BLaER1 treated with 17β-estradiol and CSF1 and Interleukin-3, amounts not matched to agents 10 nM and 100 nM (cell line): Measurements from ENCODE around the gene CTSA.
"Not testable (repeated sequence)": the region's sequence is repeated elsewhere in the genome, so short reads cannot be mapped to it uniquely, and the experiment has no call there.

Experiments used
- H3K27ac ChIP-seq, 11 experiments: shearing (Covaris generic); formaldehyde crosslinking; 2 replicates each; pipeline ENCODE4 v1.8.1; 2022
- H3K27me3 ChIP-seq, 11 experiments: shearing (Covaris generic); formaldehyde crosslinking; 2 replicates each; pipeline ENCODE4 v1.8.1; 2022
- H3K36me3 ChIP-seq, 11 experiments: shearing (Covaris generic); formaldehyde crosslinking; 2 replicates each; pipeline ENCODE4 v1.8.1; 2022
- H3K4me1 ChIP-seq, 10 experiments: shearing (Covaris generic); formaldehyde crosslinking; 2 replicates each; pipeline ENCODE4 v1.8.1; 2022
- H3K4me2 ChIP-seq, 11 experiments: shearing (Covaris generic); formaldehyde crosslinking; 2 replicates each; pipeline ENCODE4 v1.8.1; 2022
- H3K4me3 ChIP-seq, 10 experiments: shearing (Covaris generic); formaldehyde crosslinking; 2 replicates each; pipeline ENCODE4 v1.8.1; 2022
- H3K9ac ChIP-seq, 11 experiments: shearing (Covaris generic); formaldehyde crosslinking; 2 replicates each; pipeline ENCODE4 v1.8.1; 2022
- H3K9me3 ChIP-seq, 11 experiments: shearing (Covaris generic); formaldehyde crosslinking; replicated peaks in 1 of 11; 2 replicates each; pipeline ENCODE4 v1.8.1; 2022
- H4K20me1 ChIP-seq, 11 experiments: shearing (Covaris generic); formaldehyde crosslinking; 2 replicates each; pipeline ENCODE4 v1.8.1; 2022
- Cebpa-rat ChIP-seq, 11 experiments: shearing (Covaris generic); IDR thresholded peaks; 2 replicates each; pipeline ENCODE4 v1.8.1; 2022

The CTSA gene

DNA sequence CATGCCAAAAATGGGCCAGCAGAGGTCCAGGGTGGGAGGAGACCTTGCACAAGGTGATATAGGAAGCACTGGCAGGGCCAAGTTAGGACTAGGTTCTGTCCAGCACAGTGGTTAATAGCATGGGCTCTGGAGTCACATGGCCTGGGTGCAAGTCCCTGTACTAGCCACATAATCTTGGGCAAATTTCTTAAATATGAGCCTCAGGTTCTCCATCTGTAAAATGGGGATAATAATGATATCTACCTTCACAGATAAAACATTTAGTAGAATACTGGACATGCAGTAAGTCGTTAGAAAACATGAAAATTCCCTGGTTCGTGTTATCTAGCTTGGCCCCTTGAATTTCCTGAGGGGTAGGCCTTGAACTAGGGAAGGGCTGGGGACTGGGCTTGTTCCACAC lies 6.2 kb downstream of the CTSA start:
- Histone ChIP-seq H3K4me3 (no peak overlapping the region), H3K9me3 (no peaks in the 10 kb centered on the region), H3K36me3 (peaks cover 68 to 99% (median 83%) of the 10 kb centered on the region in 11 experiments), H3K4me2 (no peak overlapping the region), H3K27ac (no peak overlapping the region), H4K20me1 (peaks cover 0 to 96% (median 8%) of the 10 kb centered on the region in 11 experiments; a peak in 11 of 22 replicates), H3K9ac (peak overlapping the region in 2 of 11 experiments; percentile 13 to 19; a peak in 1 of 22 replicates), H3K27me3 (no peaks in the 10 kb centered on the region), H3K4me1 (peaks cover 14 to 44% (median 24%) of the 10 kb centered on the region in 10 experiments)
- no peak for TF ChIP-seq Cebpa-rat (IDR thresholded peaks at IDR 0.05)

DNA sequence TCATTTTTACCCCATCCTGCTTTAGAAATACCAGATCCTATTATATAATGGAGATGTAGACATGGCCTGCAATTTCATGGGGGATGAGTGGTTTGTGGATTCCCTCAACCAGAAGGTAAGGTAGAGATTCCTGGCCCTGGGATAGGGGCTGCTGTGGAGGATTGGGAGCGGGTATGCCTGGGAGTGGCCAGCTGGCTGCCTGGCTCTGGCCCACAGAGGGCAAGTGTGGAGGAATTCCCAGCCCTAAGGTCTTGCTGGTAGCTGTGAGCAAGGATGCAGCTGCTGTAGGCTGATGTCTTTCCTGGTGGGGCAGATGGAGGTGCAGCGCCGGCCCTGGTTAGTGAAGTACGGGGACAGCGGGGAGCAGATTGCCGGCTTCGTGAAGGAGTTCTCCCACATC lies 6.6 kb downstream of the CTSA start:
- Histone ChIP-seq H3K27ac (no peak overlapping the region), H4K20me1 (peaks cover 0 to 96% (median 9%) of the 10 kb centered on the region in 11 experiments; a peak in 11 of 22 replicates), H3K9me3 (no peaks in the 10 kb centered on the region), H3K4me1 (peaks cover 15 to 44% (median 24%) of the 10 kb centered on the region in 10 experiments), H3K4me3 (no peak overlapping the region), H3K36me3 (peaks cover 66 to 99% (median 79%) of the 10 kb centered on the region in 11 experiments), H3K27me3 (no peaks in the 10 kb centered on the region), H3K9ac (peak overlapping the region in 2 of 11 experiments; percentile 10 to 18; a peak in 2 of 22 replicates), H3K4me2 (no peak overlapping the region)
- no peak for TF ChIP-seq Cebpa-rat (IDR thresholded peaks at IDR 0.05)

DNA sequence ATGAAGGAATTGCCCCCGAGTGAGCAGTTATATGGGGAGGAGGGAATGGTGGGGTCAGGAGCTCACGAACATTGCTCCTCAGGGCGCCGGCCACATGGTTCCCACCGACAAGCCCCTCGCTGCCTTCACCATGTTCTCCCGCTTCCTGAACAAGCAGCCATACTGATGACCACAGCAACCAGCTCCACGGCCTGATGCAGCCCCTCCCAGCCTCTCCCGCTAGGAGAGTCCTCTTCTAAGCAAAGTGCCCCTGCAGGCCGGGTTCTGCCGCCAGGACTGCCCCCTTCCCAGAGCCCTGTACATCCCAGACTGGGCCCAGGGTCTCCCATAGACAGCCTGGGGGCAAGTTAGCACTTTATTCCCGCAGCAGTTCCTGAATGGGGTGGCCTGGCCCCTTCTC lies 7.2 kb downstream of the CTSA start:
- peaks cover 61 to 98% (median 73%) of the 10 kb centered on the region in 11 experiments for H3K36me3 ChIP-seq
- no peaks in the 10 kb centered on the region for H3K27me3 ChIP-seq
- no peak overlapping the region for H3K4me2 ChIP-seq
- H3K9ac ChIP-seq, result 0 out of 22 replicates have a peak overlapping the region, but pooled peaks of 2 of the 11 experiments have one; percentile 10
- no peak overlapping the region for H3K4me3 ChIP-seq
- no peak overlapping the region for H3K27ac ChIP-seq
- no peak for TF ChIP-seq Cebpa-rat (IDR thresholded peaks at IDR 0.05)
- H3K9me3 ChIP-seq, result no peaks in the 10 kb centered on the region
- H4K20me1 ChIP-seq, result peaks cover 0 to 96% (median 7%) of the 10 kb centered on the region in 11 experiments; a peak in 10 of 22 replicates
- peaks cover 21 to 44% (median 24%) of the 10 kb centered on the region in 10 experiments for H3K4me1 ChIP-seq

DNA sequence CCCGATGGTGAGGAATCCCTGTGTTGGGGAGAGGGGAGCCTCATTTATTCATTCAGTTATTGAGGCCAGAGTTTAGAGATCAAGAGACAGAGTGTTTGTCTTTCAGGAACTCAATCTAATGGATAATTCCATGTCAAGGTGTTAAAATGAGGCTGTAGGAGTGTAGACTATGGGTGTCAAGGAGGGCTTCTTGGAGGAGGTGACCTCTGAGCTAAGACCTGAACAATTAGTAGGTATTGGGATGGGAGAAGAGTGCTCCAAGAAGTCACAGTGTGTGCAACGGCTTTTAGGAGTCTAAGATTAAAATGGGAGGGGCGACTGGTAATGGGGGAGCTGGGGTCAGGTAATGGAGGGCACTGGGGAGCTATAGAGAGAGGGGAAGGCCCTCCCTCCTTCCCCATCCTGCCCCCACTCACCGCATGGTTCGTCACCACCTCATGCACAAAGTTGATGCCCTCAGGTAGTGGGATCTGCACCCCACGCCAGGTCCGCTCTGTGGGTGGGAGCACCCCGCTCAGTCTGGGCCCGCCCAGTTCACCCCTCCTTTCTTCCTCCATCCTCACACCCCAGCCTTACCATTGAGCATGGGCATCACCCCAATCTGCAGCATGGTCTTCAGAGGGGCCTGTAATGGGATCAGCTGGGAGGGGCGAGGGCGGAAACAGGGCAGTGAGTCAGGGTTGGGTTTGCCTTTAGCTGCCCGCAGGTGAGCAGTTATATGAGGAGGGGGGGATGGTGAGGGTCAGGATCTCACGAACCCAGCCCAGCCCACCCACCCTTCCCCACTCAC lies 8.1 kb downstream of the CTSA start:
- Histone ChIP-seq H3K4me3 (no peak overlapping the region), H3K9ac (0 out of 22 replicates have a peak overlapping the region, but pooled peaks of 1 of the 11 experiments have one; percentile 10), H3K27ac (no peak overlapping the region), H3K27me3 (no peaks in the 10 kb centered on the region), H3K9me3 (no peaks in the 10 kb centered on the region), H3K4me1 (peaks cover 19 to 41% (median 28%) of the 10 kb centered on the region in 10 experiments), H3K36me3 (peaks cover 53 to 98% (median 64%) of the 10 kb centered on the region in 11 experiments), H4K20me1 (peaks cover 0 to 94% (median 0%) of the 10 kb centered on the region in 11 experiments; a peak in 9 of 22 replicates), H3K4me2 (no peak overlapping the region)
- TF ChIP-seq Cebpa-rat (IDR thresholded peaks at IDR 0.05), result no peak

DNA sequence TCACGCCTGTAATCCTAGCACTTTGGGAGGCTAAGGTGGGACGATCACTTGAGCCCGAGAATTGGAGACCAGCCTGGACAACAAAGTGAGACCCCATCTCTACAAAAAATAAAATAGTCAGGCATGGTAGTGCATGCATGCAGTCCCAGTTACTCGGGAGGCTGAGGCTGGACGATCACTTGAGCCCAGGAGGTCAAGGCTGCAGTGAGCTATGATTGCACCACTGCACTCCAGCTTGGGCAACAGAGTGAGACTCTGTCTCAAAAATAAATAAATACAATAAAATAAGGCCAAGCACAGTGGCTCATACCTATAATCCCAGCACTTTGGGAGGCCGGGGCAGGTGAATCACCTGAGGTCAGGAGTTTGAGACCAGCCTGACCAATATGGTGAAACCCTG lies 10.2 kb downstream of the CTSA start:
- not testable (repeated sequence) for H3K27ac ChIP-seq, H3K9me3 ChIP-seq, H3K9ac ChIP-seq, H3K27me3 ChIP-seq, H3K4me3 ChIP-seq
- Histone ChIP-seq H3K36me3 (peaks cover 32 to 98% (median 43%) of the 10 kb centered on the region in 11 experiments), H4K20me1 (peaks cover 0 to 82% (median 0%) of the 10 kb centered on the region in 11 experiments; a peak in 9 of 22 replicates), H3K4me1 (peaks cover 22 to 46% (median 38%) of the 10 kb centered on the region in 10 experiments), H3K4me2 (peak overlapping the region in 9 of 11 experiments; percentile 60 to 94 (median 86); a peak in 13 of 22 replicates)

DNA sequence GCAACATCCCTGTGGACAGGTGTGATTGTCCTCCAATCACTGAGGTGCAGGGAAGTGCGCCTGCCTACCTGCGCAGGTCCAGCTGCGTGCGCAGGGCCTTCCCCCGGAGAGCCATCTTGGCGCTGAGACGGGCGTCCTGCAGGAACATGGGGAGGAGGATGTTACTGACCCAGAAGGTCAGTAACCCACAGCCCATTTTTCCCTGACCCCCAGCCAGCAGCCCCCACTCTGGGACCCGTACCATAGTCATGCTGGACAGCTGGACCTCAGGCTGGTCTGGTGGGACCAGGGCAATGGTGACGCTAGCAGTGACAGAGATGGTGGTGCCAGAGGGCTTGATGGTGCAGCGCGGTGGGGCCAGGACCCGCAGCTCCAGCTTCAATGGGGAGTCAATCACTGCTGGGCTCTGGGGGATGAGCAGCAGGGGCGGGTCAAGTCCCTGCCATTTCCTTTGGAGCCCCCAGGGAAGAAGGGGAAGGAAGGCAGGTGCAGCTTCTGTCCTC lies 11.1 kb downstream of the CTSA start:
- H3K9ac ChIP-seq, result peak overlapping the region in 6 of 11 experiments; percentile 15 to 50 (median 38); a peak in 8 of 22 replicates

DNA sequence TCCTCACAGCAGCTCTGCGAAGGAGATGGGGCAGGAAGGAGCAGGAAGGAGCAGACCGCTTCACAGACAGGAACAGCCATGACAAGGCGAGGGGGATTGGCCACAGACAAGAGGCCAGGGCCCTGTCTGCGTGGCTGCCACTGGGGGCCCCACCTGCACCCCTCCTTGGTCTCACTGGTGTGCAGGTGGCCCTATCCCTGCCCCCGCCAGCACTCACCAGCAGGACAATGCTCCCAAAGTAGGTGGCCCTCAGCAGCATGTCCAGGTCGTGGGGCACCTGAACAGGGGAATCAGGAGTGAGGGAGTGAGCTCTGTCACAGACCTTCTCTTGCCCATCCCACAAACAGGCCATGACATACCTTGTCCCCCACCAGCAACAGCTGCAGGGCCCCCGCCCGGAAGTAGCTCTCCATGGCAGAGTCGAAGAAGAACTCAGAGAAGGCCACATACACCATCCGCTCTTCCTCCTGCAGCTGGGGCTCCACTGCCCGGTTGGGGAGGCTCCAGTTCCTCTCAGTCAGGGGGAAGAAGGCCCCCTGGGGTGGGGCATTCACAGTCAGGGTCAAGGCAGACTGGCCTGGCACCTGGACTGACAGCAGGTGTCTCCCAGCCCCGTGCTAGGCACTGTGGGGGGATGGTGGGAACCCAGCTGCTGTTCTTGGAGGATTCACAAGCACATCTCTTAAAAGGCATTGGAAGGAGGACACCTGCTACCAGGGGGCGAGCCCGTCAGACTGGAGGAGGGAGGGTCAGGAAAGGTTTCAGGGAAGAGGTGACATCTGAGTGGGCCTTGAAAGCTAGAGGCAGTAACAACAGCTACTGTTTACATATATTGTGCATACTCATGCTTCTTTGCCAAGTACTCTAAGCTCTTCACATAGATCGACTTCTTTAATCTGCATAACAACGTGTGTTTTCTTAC lies 13.7 kb downstream of the CTSA start:
- H3K27ac ChIP-seq, result peak overlapping the region in 6 of 11 experiments; percentile 3 to 55 (median 20); a peak in 7 of 22 replicates

More for the DNA sequence above, 11.1 kb downstream of the CTSA start:
- Histone ChIP-seq H3K36me3 (peaks cover 23 to 95% (median 34%) of the 10 kb centered on the region in 11 experiments), H4K20me1 (peaks cover 0 to 74% (median 0%) of the 10 kb centered on the region in 11 experiments; a peak in 9 of 22 replicates), H3K4me2 (peak overlapping the region in 10 of 11 experiments; percentile 42 to 94 (median 85); a peak in 19 of 22 replicates), H3K27ac (peak overlapping the region in 4 of 11 experiments; percentile 28 to 58 (median 54); a peak in 4 of 22 replicates), H3K9me3 (no peaks in the 10 kb centered on the region), H3K4me1 (peaks cover 18 to 46% (median 38%) of the 10 kb centered on the region in 10 experiments), H3K27me3 (no peaks in the 10 kb centered on the region), H3K4me3 (peak overlapping the region in 2 of 10 experiments; percentile 8 to 9; a peak in 1 of 20 replicates)
- no peak for TF ChIP-seq Cebpa-rat (IDR thresholded peaks at IDR 0.05)

DNA sequence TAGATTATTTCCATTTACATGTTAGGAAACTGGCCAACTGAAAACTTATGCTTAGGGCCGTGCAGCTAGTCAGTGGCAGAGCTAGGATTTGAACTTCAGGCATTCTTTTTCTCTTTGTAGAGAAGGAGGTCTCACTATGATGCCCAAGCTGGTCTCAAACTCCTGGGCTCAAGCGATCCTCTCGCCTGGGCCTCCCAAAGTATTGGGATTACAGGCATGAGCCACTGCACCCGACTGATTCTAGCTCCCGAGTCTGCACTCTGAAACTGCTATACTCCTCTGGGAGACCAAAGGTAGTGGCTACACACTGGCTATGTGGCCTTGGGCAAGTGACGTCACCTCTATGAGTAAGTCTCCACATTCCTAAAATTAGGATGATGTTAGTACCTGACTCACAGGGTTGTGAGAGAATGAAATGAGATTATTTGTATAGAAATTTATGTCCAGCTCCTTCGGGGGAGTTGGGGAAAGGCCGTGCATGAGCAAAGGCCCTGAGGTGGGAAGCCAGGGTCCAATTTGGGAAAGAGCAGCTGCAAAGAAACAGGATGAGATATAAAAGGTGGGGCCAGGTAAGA lies 14.5 kb downstream of the CTSA start:
- H3K36me3 ChIP-seq, result peaks cover 0 to 86% (median 7%) of the 10 kb centered on the region in 11 experiments; a peak in 9 of 22 replicates
- no peaks in the 10 kb centered on the region for H3K27me3 ChIP-seq
- no peak overlapping the region for H3K4me3 ChIP-seq
- peaks cover 37 to 65% (median 53%) of the 10 kb centered on the region in 10 experiments for H3K4me1 ChIP-seq
- H3K4me2 ChIP-seq, result no peak overlapping the region
- TF ChIP-seq Cebpa-rat (IDR thresholded peaks at IDR 0.05), result no peak
- 0 out of 22 replicates have a peak overlapping the region, but pooled peaks of 1 of the 11 experiments have one; percentile 3 for H3K27ac ChIP-seq
- H3K9me3 ChIP-seq, result no peaks in the 10 kb centered on the region
- H3K9ac ChIP-seq, result peak overlapping the region in 1 of 11 experiments; percentile 9; a peak in 1 of 22 replicates
- H4K20me1 ChIP-seq, result peaks cover 0 to 64% (median 0%) of the 10 kb centered on the region in 11 experiments; a peak in 4 of 22 replicates

More for the DNA sequence above, 13.7 kb downstream of the CTSA start:
- TF ChIP-seq Cebpa-rat (IDR thresholded peaks at IDR 0.05), result no peak
- H4K20me1 ChIP-seq, result peaks cover 0 to 69% (median 0%) of the 10 kb centered on the region in 11 experiments; a peak in 5 of 22 replicates
- peaks cover 29 to 57% (median 46%) of the 10 kb centered on the region in 10 experiments for H3K4me1 ChIP-seq
- peaks cover 0 to 91% (median 11%) of the 10 kb centered on the region in 11 experiments; a peak in 13 of 22 replicates for H3K36me3 ChIP-seq
- no peak overlapping the region for H3K4me3 ChIP-seq
- H3K4me2 ChIP-seq, result peak overlapping the region; percentile 10 to 73 (median 39); a peak in 19 of 22 replicates
- no peaks in the 10 kb centered on the region for H3K9me3 ChIP-seq
- peak overlapping the region in 5 of 11 experiments; percentile 15 to 35 (median 19); a peak in 5 of 22 replicates for H3K9ac ChIP-seq
- H3K27me3 ChIP-seq, result no peaks in the 10 kb centered on the region
